ENCODE results near the gene IQSEC3. TPM values are rescaled to one million over a fixed set of nuclear protein-coding genes. Genes with fewer than 3 reads are reported as not detected.
"Not testable (repeated sequence)": the region's sequence is repeated elsewhere in the genome, so short reads cannot be mapped to it uniquely, and the experiment has no call there.

The IQSEC3 gene
- total RNA-seq, 1 experiment from 2014 or later, result not detected

GRCh38 chr12:75541-75940, 9.0 kb downstream of the IQSEC3 start:
- DNase-seq (ENCODE audit: low read depth); in situ Hi-C loops (cut with HindIII; ENCODE audit: low pct_unique_long_range_greater_than_20kb, low sequenced_read_pairs): not testable (repeated sequence)

- in situ Hi-C loops (cut with HindIII; ENCODE audit: low pct_unique_long_range_greater_than_20kb, low sequenced_read_pairs); DNase-seq (ENCODE audit: low read depth): not testable (repeated sequence)
Observed at GRCh38 chr12:76102-76501, 9.5 kb downstream of the IQSEC3 start.

GRCh38 chr12:76551-76950, 10.0 kb downstream of the IQSEC3 start:
- DNase-seq (ENCODE audit: low read depth); in situ Hi-C loops (cut with HindIII; ENCODE audit: low pct_unique_long_range_greater_than_20kb, low sequenced_read_pairs): not testable (repeated sequence)

GRCh38 chr12:77101-77719, 10.6 kb downstream of the IQSEC3 start:
- in situ Hi-C loops (cut with HindIII; ENCODE audit: low pct_unique_long_range_greater_than_20kb, low sequenced_read_pairs); DNase-seq (ENCODE audit: low read depth): not testable (repeated sequence)

GRCh38 chr12:77769-78383, 11.3 kb downstream of the IQSEC3 start:
- in situ Hi-C loops (cut with HindIII; ENCODE audit: low pct_unique_long_range_greater_than_20kb, low sequenced_read_pairs); DNase-seq (ENCODE audit: low read depth): not testable (repeated sequence)

- DNase-seq (ENCODE audit: low read depth), result no peak
- in situ Hi-C loops (cut with HindIII; ENCODE audit: low pct_unique_long_range_greater_than_20kb, low sequenced_read_pairs), result no loop called here
Observed at GRCh38 chr12:78981-79380, 12.4 kb downstream of the IQSEC3 start.

- in situ Hi-C loops (cut with HindIII; ENCODE audit: low pct_unique_long_range_greater_than_20kb, low sequenced_read_pairs), result no loop called here
Observed at GRCh38 chr12:80681-81190, 14.2 kb downstream of the IQSEC3 start.

GRCh38 chr12:82740-83139, 16.2 kb downstream of the IQSEC3 start:
- in situ Hi-C loops (cut with HindIII; ENCODE audit: low pct_unique_long_range_greater_than_20kb, low sequenced_read_pairs), result no loop called here
- DNase-seq (ENCODE audit: low read depth), result no peak

More at GRCh38 chr12:80681-81190, 14.2 kb downstream of the IQSEC3 start:
- DNase-seq (ENCODE audit: low read depth), result no peak

GRCh38 chr12:84056-84455, 17.5 kb downstream of the IQSEC3 start:
- in situ Hi-C loops (cut with HindIII; ENCODE audit: low pct_unique_long_range_greater_than_20kb, low sequenced_read_pairs), result no loop called here
- DNase-seq (ENCODE audit: low read depth), result no peak

GRCh38 chr12:85191-85666, 18.7 kb downstream of the IQSEC3 start:
- in situ Hi-C loops (cut with HindIII; ENCODE audit: low pct_unique_long_range_greater_than_20kb, low sequenced_read_pairs), result no loop called here
- DNase-seq (ENCODE audit: low read depth), result no peak

GRCh38 chr12:87315-87714, 20.7 kb downstream of the IQSEC3 start:
- in situ Hi-C loops (cut with HindIII; ENCODE audit: low pct_unique_long_range_greater_than_20kb, low sequenced_read_pairs), result no loop called here
- DNase-seq (ENCODE audit: low read depth), result no peak

- no peak for DNase-seq (ENCODE audit: low read depth)
- in situ Hi-C loops (cut with HindIII; ENCODE audit: low pct_unique_long_range_greater_than_20kb, low sequenced_read_pairs), result no loop called here
Observed at GRCh38 chr12:87856-88255, 21.3 kb downstream of the IQSEC3 start.

GRCh38 chr12:89653-90052, 23.1 kb downstream of the IQSEC3 start:
- in situ Hi-C loops (cut with HindIII; ENCODE audit: low pct_unique_long_range_greater_than_20kb, low sequenced_read_pairs), result no loop called here
- DNase-seq (ENCODE audit: low read depth), result no peak

GRCh38 chr12:91213-91612, 24.6 kb downstream of the IQSEC3 start:
- no peak for DNase-seq (ENCODE audit: low read depth)
- in situ Hi-C loops (cut with HindIII; ENCODE audit: low pct_unique_long_range_greater_than_20kb, low sequenced_read_pairs), result no loop called here

- DNase-seq (ENCODE audit: low read depth), result no peak
- in situ Hi-C loops (cut with HindIII; ENCODE audit: low pct_unique_long_range_greater_than_20kb, low sequenced_read_pairs), result no loop called here
Observed at GRCh38 chr12:93266-94005, 26.9 kb downstream of the IQSEC3 start.

- no peak for DNase-seq (ENCODE audit: low read depth)
Observed at GRCh38 chr12:96543-96942, 30.0 kb downstream of the IQSEC3 start.

GRCh38 chr12:98924-99352, 32.4 kb downstream of the IQSEC3 start:
- DNase-seq (ENCODE audit: low read depth), result no peak
- in situ Hi-C loops (cut with HindIII; ENCODE audit: low pct_unique_long_range_greater_than_20kb, low sequenced_read_pairs), result no loop called here

More at GRCh38 chr12:96543-96942, 30.0 kb downstream of the IQSEC3 start:
- in situ Hi-C loops (cut with HindIII; ENCODE audit: low pct_unique_long_range_greater_than_20kb, low sequenced_read_pairs), result no loop called here

GRCh38 chr12:99605-100004, 33.0 kb downstream of the IQSEC3 start:
- no peak for DNase-seq (ENCODE audit: low read depth)

More at GRCh38 chr12:99605-100004, 33.0 kb downstream of the IQSEC3 start:
- in situ Hi-C loops (cut with HindIII; ENCODE audit: low pct_unique_long_range_greater_than_20kb, low sequenced_read_pairs), result no loop called here

Data from Caki2 (cell line).